SK-N-SH (cell line): ENCODE measurements around the gene TBP. TPM values are rescaled to one million over a fixed set of nuclear protein-coding genes. Genes with fewer than 3 reads are reported as not detected.

Source experiments
- CTCF ChIA-PET: fragments of 300-600, 350-600 bp; formaldehyde crosslinking; extraction: SDS; loops from one replicate; lab custom pipeline; 2021; lab: Yijun Ruan, JAX
- POLR2A ChIA-PET: fragments of 350-600 bp; sonication (Branson Sonifier 250); formaldehyde crosslinking; extraction: SDS; loops from one replicate; lab custom pipeline; 2020; ENCODE audit warnings: antibody characterized with exemption, inconsistent platforms; lab: Yijun Ruan, JAX
- DNase-seq: peaks from one replicate; pipeline ENCODE4 v3.0.0; 2012
- H2AFZ ChIP-seq: fragments of 200-600 bp; sonication (generic); 2 replicates; pipeline ENCODE4 v1.8.1; 2016; ENCODE audit warnings: antibody characterized with exemption, mild to moderate bottlenecking, low read depth
- H3F3A ChIP-seq: fragments of 200-600 bp; sonication (generic); replicated peaks from 2 replicates; pipeline ENCODE3; 2016; ENCODE audit warnings: antibody characterized with exemption, mild to moderate bottlenecking; ENCODE audit not compliant: insufficient read depth
- H3K27ac ChIP-seq, 2 experiments: fragments of 200-500 bp in 1 of 2; fragments of 200-600 bp in 1 of 2; sonication (Bioruptor generic) in 1 of 2; sonication (generic), shearing (Covaris generic) in 1 of 2; 2 replicates each; pipeline versions ENCODE4 v1.5.1 to v1.6.1; 2014 to 2016; ENCODE audit warnings: low read depth in 2 of 2, inconsistent platforms in 1 of 2, low read length in 1 of 2, mild to moderate bottlenecking in 1 of 2, mixed read lengths in 1 of 2
- H3K27me3 ChIP-seq: fragments of 200-600 bp; sonication (generic), shearing (Covaris generic); 2 replicates; pipeline ENCODE4 v1.6.1; 2016; ENCODE audit warnings: mixed run types; ENCODE audit not compliant: insufficient read depth
- H3K36me3 ChIP-seq, 2 experiments: fragments of 200-500 bp in 1 of 2; fragments of 200-600 bp in 1 of 2; sonication (Bioruptor generic) in 1 of 2; sonication (generic) in 1 of 2; replicated peaks in 1 of 2; 2 replicates each; pipeline versions ENCODE3 to v1.5.1; 2014 to 2016; ENCODE audit warnings: low read length in 1 of 2, mild to moderate bottlenecking in 1 of 2; ENCODE audit not compliant: insufficient read depth in 2 of 2, control insufficient read depth in 1 of 2
- H3K4me1 ChIP-seq, 2 experiments: fragments of 200-500 bp in 1 of 2; fragments of 200-600 bp in 1 of 2; sonication (Bioruptor generic) in 1 of 2; sonication (generic), shearing (Covaris generic) in 1 of 2; 2 replicates each; pipeline versions ENCODE4 v1.5.1 to v1.6.1; 2014 to 2016; ENCODE audit warnings: low read depth in 1 of 2, low read length in 1 of 2, mixed run types in 1 of 2; ENCODE audit not compliant: insufficient read depth in 2 of 2, control insufficient read depth in 1 of 2
- H3K4me2 ChIP-seq: fragments of 200-600 bp; sonication (generic), shearing (Covaris generic); 2 replicates; pipeline ENCODE4 v1.6.1; 2017; ENCODE audit warnings: mixed run types
- H3K4me3 ChIP-seq, 2 experiments: fragments of 200-500 bp in 1 of 2; fragments of 200-600 bp in 1 of 2; sonication (Bioruptor generic) in 1 of 2; sonication (generic), shearing (Covaris generic) in 1 of 2; 2 replicates each; pipeline versions ENCODE4 v1.5.1 to v1.8.1; 2014 to 2016; ENCODE audit warnings: low read depth in 2 of 2, inconsistent platforms in 1 of 2, low read length in 1 of 2, mild to moderate bottlenecking in 1 of 2, mixed read lengths in 1 of 2, moderate library complexity in 1 of 2
- H3K79me2 ChIP-seq: fragments of 200-600 bp; sonication (generic); 2 replicates; pipeline ENCODE4 v1.8.1; 2017; ENCODE audit warnings: mild to moderate bottlenecking; ENCODE audit not compliant: insufficient read depth
- H3K9ac ChIP-seq: fragments of 200-600 bp; sonication (generic); 2 replicates; pipeline ENCODE4 v1.6.1; 2017; ENCODE audit warnings: mixed run types
- H3K9me2 ChIP-seq: fragments of 200-600 bp; sonication (generic); 2 replicates; pipeline ENCODE4 v1.6.1; 2017; ENCODE audit warnings: mixed run types
- H3K9me3 ChIP-seq: fragments of 200-600 bp; sonication (generic); 2 replicates; pipeline ENCODE4 v1.6.1; 2017; ENCODE audit warnings: mixed run types, mild to moderate bottlenecking, moderate library complexity
- H4K20me1 ChIP-seq: fragments of 200-600 bp; sonication (generic); 2 replicates; pipeline ENCODE4 v1.6.1; 2017; ENCODE audit warnings: mild to moderate bottlenecking, mixed run types; ENCODE audit not compliant: insufficient read depth
- CHD2 ChIP-seq: fragments of 150-350 bp; IDR thresholded peaks from 2 replicates; pipeline ENCODE4 v1.6.1; 2018; ENCODE audit warnings: low read length; ENCODE audit not compliant: partially characterized antibody
- IRF3 ChIP-seq: fragments of 150-350 bp; IDR thresholded peaks from 2 replicates; pipeline ENCODE4 v1.6.1; 2016; ENCODE audit warnings: mild to moderate bottlenecking, low read depth, low read length
- JUND ChIP-seq: IDR thresholded peaks from 2 replicates; pipeline ENCODE4 v1.4.0; 2012
- NRF1 ChIP-seq: IDR thresholded peaks from 2 replicates; pipeline ENCODE4 v1.6.1; 2012; ENCODE audit warnings: low read depth, mild to moderate bottlenecking, low read length
- RAD21 ChIP-seq: IDR thresholded peaks from 2 replicates; pipeline ENCODE4 v1.6.1; 2012; ENCODE audit warnings: mild to moderate bottlenecking, low read length
- RFX5 ChIP-seq: IDR thresholded peaks from 2 replicates; pipeline ENCODE4 v1.6.1; 2012; ENCODE audit warnings: mild to moderate bottlenecking, improper control_type of control experiment, low read length
- RXRA ChIP-seq: IDR thresholded peaks from 2 replicates; pipeline ENCODE4 v1.4.0; 2012; ENCODE audit warnings: low read depth, mild to moderate bottlenecking, borderline replicate concordance
- SMC3 ChIP-seq: IDR thresholded peaks from 2 replicates; pipeline ENCODE4 v1.6.1; 2012; ENCODE audit warnings: low read depth, low read length, improper control_type of control experiment
- TEAD4 ChIP-seq: IDR thresholded peaks from 2 replicates; pipeline ENCODE4 v1.4.0; 2012; ENCODE audit warnings: mild to moderate bottlenecking, borderline replicate concordance; ENCODE audit not compliant: insufficient read depth
- WGBS: methylation state at CpG from one replicate; pipeline ENCODE4 v1.1.6; 2017; ENCODE audit warnings: low lambda C conversion rate; 5-methylcytosine and 5-hydroxymethylcytosine counted together
- polyA plus RNA-seq, 3 experiments: library from polyadenylated mRNA; depleted of rRNA; stranded (reverse); fragments of >200 nt; gene quantifications; 2 replicates each; pipeline ENCODE4 v1.2.3, GENCODE V29; 2012
- TF ChIP-seq, protein P1 (sequence below): fragments of 200-600 bp; sonication (generic); IDR thresholded peaks from 2 replicates; pipeline ENCODE4 v1.6.1; 2017; ENCODE audit warnings: antibody characterized with exemption, mild to moderate bottlenecking, moderate library complexity
- TF ChIP-seq, protein P2 (sequence below): IDR thresholded peaks from 2 replicates; pipeline ENCODE4; 2012
- TF ChIP-seq, protein P3 (sequence below): IDR thresholded peaks from 2 replicates; pipeline ENCODE4 v1.4.0; 2012; ENCODE audit warnings: low read depth, borderline replicate concordance

TBP gene
- polyA plus RNA-seq, 1 of the 3 experiments (the other 2 are of a cell fraction), result 45.5 TPM

GRCh38 chr6:170529839-170530469 lies 24.2 kb upstream of the TBP start:
- peaks cover 19 to 24% of the 10 kb centered on the region in 2 experiments for H3K36me3 ChIP-seq
- H4K20me1 ChIP-seq, result no peaks in the 10 kb centered on the region; the same call in 1 of the 2 replicates
- no peak overlapping the region; a peak in 1 of 4 replicates for H3K4me3 ChIP-seq
- no peak overlapping the region for H2AFZ ChIP-seq
- 40% methylated on average over 5 of the region's 5 CpGs for WGBS
- peaks cover 9% of the 10 kb centered on the region for H3F3A ChIP-seq
- no peak overlapping the region for H3K9ac ChIP-seq
- peak overlapping the region; percentile 15; the same call in 1 of the 2 replicates for H3K4me2 ChIP-seq
- peaks cover 0 to 2% of the 10 kb centered on the region in 2 experiments; a peak in 1 of 4 replicates for H3K4me1 ChIP-seq
- peak overlapping the region in 1 of 2 experiments; percentile 28; a peak in 2 of 4 replicates for H3K27ac ChIP-seq
- no peaks in the 10 kb centered on the region for H3K27me3 ChIP-seq
- TF ChIP-seq, protein P1, sequence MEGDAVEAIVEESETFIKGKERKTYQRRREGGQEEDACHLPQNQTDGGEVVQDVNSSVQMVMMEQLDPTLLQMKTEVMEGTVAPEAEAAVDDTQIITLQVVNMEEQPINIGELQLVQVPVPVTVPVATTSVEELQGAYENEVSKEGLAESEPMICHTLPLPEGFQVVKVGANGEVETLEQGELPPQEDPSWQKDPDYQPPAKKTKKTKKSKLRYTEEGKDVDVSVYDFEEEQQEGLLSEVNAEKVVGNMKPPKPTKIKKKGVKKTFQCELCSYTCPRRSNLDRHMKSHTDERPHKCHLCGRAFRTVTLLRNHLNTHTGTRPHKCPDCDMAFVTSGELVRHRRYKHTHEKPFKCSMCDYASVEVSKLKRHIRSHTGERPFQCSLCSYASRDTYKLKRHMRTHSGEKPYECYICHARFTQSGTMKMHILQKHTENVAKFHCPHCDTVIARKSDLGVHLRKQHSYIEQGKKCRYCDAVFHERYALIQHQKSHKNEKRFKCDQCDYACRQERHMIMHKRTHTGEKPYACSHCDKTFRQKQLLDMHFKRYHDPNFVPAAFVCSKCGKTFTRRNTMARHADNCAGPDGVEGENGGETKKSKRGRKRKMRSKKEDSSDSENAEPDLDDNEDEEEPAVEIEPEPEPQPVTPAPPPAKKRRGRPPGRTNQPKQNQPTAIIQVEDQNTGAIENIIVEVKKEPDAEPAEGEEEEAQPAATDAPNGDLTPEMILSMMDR, result peak; percentile 95
- TF ChIP-seq, protein P2, sequence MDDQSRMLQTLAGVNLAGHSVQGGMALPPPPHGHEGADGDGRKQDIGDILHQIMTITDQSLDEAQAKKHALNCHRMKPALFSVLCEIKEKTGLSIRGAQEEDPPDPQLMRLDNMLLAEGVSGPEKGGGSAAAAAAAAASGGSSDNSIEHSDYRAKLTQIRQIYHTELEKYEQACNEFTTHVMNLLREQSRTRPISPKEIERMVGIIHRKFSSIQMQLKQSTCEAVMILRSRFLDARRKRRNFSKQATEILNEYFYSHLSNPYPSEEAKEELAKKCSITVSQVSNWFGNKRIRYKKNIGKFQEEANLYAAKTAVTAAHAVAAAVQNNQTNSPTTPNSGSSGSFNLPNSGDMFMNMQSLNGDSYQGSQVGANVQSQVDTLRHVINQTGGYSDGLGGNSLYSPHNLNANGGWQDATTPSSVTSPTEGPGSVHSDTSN, result no peak
- TF ChIP-seq RFX5 (peak; percentile 35; the same call in 1 of the 2 replicates), RXRA (no peak), RAD21 (peak; percentile 98), IRF3 (no peak), NRF1 (peak; percentile 10; the same call in 1 of the 2 replicates), TEAD4 (no peak), JUND (no peak), SMC3 (peak; percentile 89), CHD2 (peak; percentile 15)
- TF ChIP-seq, protein P3, sequence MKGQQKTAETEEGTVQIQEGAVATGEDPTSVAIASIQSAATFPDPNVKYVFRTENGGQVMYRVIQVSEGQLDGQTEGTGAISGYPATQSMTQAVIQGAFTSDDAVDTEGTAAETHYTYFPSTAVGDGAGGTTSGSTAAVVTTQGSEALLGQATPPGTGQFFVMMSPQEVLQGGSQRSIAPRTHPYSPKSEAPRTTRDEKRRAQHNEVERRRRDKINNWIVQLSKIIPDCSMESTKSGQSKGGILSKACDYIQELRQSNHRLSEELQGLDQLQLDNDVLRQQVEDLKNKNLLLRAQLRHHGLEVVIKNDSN, result no peak
- CTCF ChIA-PET, result interaction anchor here (0.6 to 9.9 kb wide), 39 partner anchors 10 to 1574 kb away, joined by 3 to 110 read pairs (median 4); no protein-coding TSS in a partner anchor
- no peaks in the 10 kb centered on the region for H3K9me3 ChIP-seq
- DNase-seq, result peak; percentile 70
- H3K79me2 ChIP-seq, result no peaks in the 10 kb centered on the region
- no peaks in the 10 kb centered on the region for H3K9me2 ChIP-seq
- POLR2A ChIA-PET, result no interaction called here
